ENCODE results near the gene MYOCOS. TPM values are rescaled to one million over a fixed set of nuclear protein-coding genes. Genes with fewer than 3 reads are reported as not detected.

The MYOCOS gene
- total and polyA plus RNA-seq, 2 donors (not counting 3 experiments of a cell fraction or from before 2014, with no cell fraction given), result not detected

- POLR2A ChIA-PET, result no interaction called here
- FAIRE-seq, result no peak
Measured at GRCh38 chr1:171627020-171627419, 5.0 kb downstream of the MYOCOS start.

More at GRCh38 chr1:171627020-171627419, 5.0 kb downstream of the MYOCOS start:
- Histone ChIP-seq H3K79me2 (ENCODE audit: control insufficient read depth, insufficient read depth, low read length) (no peaks in the 10 kb centered on the region), H3K36me3 (ENCODE audit: control insufficient read depth in 2 of 2, extremely low read depth in 1 of 2, insufficient read depth in 2 of 2, low read length in 2 of 2) (no peaks in the 10 kb centered on the region), H3K4me2 (ENCODE audit: insufficient read depth, low read length) (no peak overlapping the region), H2AFZ (ENCODE audit: low read depth, low read length) (no peak overlapping the region), H3K9ac (replicated peaks; ENCODE audit: extremely low read depth, insufficient read depth, low read length) (no peak overlapping the region), H3K4me1 (ENCODE audit: control insufficient read depth, extremely low read depth, insufficient read depth, low read length) (no peaks in the 10 kb centered on the region), H3K9me3 (replicated peaks; ENCODE audit: control insufficient read depth, insufficient read depth, low read length) (no peaks in the 10 kb centered on the region), H3K9me1 (replicated peaks; ENCODE audit: control insufficient read depth, extremely low read depth, insufficient read depth, low read length) (no peaks in the 10 kb centered on the region), H4K20me1 (replicated peaks; ENCODE audit: control insufficient read depth, extremely low read depth, insufficient read depth, low read length) (no peaks in the 10 kb centered on the region), H3K27ac (ENCODE audit: insufficient read depth, low read depth, low read length) (no peak overlapping the region), H3K4me3 (replicated peaks in 1 of 3; ENCODE audit: insufficient read depth in 1 of 3, low read depth in 1 of 3, low read length in 3 of 3) (no peak overlapping the region), H3K27me3 (ENCODE audit: control insufficient read depth in 2 of 2, insufficient read depth in 2 of 2, low read length in 2 of 2) (peaks cover 4 to 5% of the 10 kb centered on the region in 2 experiments)
- dilution Hi-C loops (cut with MboI; ENCODE audit: extremely low pct_ligation_motif_present, low sequenced_read_pairs), result loop anchor here (25.0 kb wide), 1 partner anchor 360 kb away; no protein-coding TSS in a partner anchor
- no peak for DNase-seq (ENCODE audit: low read depth, low spot score)
- BruUV-seq (replicated peaks), result no TSS peak
- CTCF ChIA-PET, result no interaction called here
- intact Hi-C loops (cut with micrococcal nuclease), result no loop called here
- TF ChIP-seq POLR2AphosphoS5 (IDR thresholded peaks at IDR 0.05; ENCODE audit: insufficient read depth, low read depth, low read length), result no peak
- no peak for TF ChIP-seq MYC (IDR thresholded peaks at IDR 0.05; ENCODE audit: low read depth, low read length)
- no peak for TF ChIP-seq EZH2 (IDR thresholded peaks at IDR 0.05; ENCODE audit: borderline replicate concordance, low read depth, low read length, severe bottlenecking)
- TF ChIP-seq, protein P1, sequence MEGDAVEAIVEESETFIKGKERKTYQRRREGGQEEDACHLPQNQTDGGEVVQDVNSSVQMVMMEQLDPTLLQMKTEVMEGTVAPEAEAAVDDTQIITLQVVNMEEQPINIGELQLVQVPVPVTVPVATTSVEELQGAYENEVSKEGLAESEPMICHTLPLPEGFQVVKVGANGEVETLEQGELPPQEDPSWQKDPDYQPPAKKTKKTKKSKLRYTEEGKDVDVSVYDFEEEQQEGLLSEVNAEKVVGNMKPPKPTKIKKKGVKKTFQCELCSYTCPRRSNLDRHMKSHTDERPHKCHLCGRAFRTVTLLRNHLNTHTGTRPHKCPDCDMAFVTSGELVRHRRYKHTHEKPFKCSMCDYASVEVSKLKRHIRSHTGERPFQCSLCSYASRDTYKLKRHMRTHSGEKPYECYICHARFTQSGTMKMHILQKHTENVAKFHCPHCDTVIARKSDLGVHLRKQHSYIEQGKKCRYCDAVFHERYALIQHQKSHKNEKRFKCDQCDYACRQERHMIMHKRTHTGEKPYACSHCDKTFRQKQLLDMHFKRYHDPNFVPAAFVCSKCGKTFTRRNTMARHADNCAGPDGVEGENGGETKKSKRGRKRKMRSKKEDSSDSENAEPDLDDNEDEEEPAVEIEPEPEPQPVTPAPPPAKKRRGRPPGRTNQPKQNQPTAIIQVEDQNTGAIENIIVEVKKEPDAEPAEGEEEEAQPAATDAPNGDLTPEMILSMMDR (IDR thresholded peaks at IDR 0.05; ENCODE audit: extremely low read depth in 1 of 2, insufficient read depth in 1 of 2, low read depth in 1 of 2, low read length in 2 of 2), result no peak
- TF ChIP-seq POLR2A (IDR thresholded peaks at IDR 0.05; ENCODE audit: low read depth, low read length), result no peak
- no peak for TF ChIP-seq FOS (IDR thresholded peaks at IDR 0.05; ENCODE audit: borderline replicate concordance, insufficient read depth, low read length)
- TF ChIP-seq GATA2 (IDR thresholded peaks at IDR 0.05; ENCODE audit: insufficient read depth, insufficient read length, low read depth, low read length), result no peak
- no peak for TF ChIP-seq JUN (IDR thresholded peaks at IDR 0.05; ENCODE audit: borderline replicate concordance, insufficient read depth, insufficient read length, low read depth)
- TF ChIP-seq, protein P2, sequence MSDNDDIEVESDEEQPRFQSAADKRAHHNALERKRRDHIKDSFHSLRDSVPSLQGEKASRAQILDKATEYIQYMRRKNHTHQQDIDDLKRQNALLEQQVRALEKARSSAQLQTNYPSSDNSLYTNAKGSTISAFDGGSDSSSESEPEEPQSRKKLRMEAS (IDR thresholded peaks at IDR 0.05; ENCODE audit: insufficient read depth, insufficient read length), result no peak
